ENCODE data around the gene COG5. TPM values are rescaled to one million over a fixed set of nuclear protein-coding genes. Genes with fewer than 3 reads are reported as not detected.

The COG5 gene
- total and polyA plus RNA-seq, 10 of the 15 experiments (the other 5 are each of a cell fraction or from before 2014, with no cell fraction given): 5.5 to 27.9 (median 15.6) TPM

GRCh38 chr7:107319724-107320228, 243.9 kb downstream of the COG5 start:
- ChIA-PET POLR2A (no interaction called here), SMC1A (ENCODE audit: uncharacterized antibody, unreplicated experiment) (no interaction called here), CTCF (no interaction called here), RAD21 (ENCODE audit: unreplicated experiment) (no interaction called here)
- H3K36me3 ChIP-seq (ENCODE audit: control insufficient read depth in 2 of 2, insufficient read depth in 2 of 2, low read length in 1 of 2): no peaks in the 10 kb centered on the region
- H3K4me2 ChIP-seq (ENCODE audit: control insufficient read depth, insufficient read depth): no peak overlapping the region
- no peaks in the 10 kb centered on the region for H4K20me1 ChIP-seq (ENCODE audit: control insufficient read depth, insufficient read depth)
- no peaks in the 10 kb centered on the region for H3K27me3 ChIP-seq (replicated peaks in 1 of 2; ENCODE audit: control insufficient read depth in 2 of 2, insufficient read depth in 2 of 2, low read length in 1 of 2)
- no peak overlapping the region for H3K9ac ChIP-seq (ENCODE audit: control insufficient read depth, insufficient read depth, low read length)
- no TSS peak for BruUV-seq (replicated peaks)
- H3K9me3 ChIP-seq (replicated peaks; ENCODE audit: control insufficient read depth, insufficient read depth, low read length): no peaks in the 10 kb centered on the region
- 100% methylated on average over 2 of the region's 2 CpGs for WGBS (ENCODE audit: insufficient coverage, insufficient replicate concordance, low lambda C conversion rate, missing lambda C conversion rate)
- intact Hi-C loops (cut with micrococcal nuclease; ENCODE audit: unreplicated experiment) (no loop called here), in situ Hi-C loops (cut with MboI) (no loop called here)
- DNase-seq (ENCODE audit: low read depth, low spot score) (no peak), FAIRE-seq (no peak), ATAC-seq (no peak)
- H3K4me3 ChIP-seq: no peak overlapping the region
- no peak overlapping the region for H3K27ac ChIP-seq (ENCODE audit: control insufficient read depth, insufficient read depth)
- H2AFZ ChIP-seq (ENCODE audit: control insufficient read depth, low read depth, low read length): no peak overlapping the region
- no peak for TF ChIP-seq ZNF207 (IDR thresholded peaks at IDR 0.05; ENCODE audit: borderline replicate concordance)
- TF ChIP-seq NR2C1 (IDR thresholded peaks at IDR 0.05): no peak
- no peak for TF ChIP-seq ZNF274 (IDR thresholded peaks at IDR 0.05; ENCODE audit: insufficient read depth, insufficient read length)
- TF ChIP-seq PRDM15 (CRISPR knock-in tag; IDR thresholded peaks at IDR 0.05): no peak
- no peak for TF ChIP-seq NR2C2 (IDR thresholded peaks at IDR 0.05; ENCODE audit: borderline replicate concordance, control insufficient read depth, insufficient read length, low read depth)
- H3K79me2 ChIP-seq (ENCODE audit: control insufficient read depth, insufficient read depth, low read length): no peaks in the 10 kb centered on the region
- no peaks in the 10 kb centered on the region for H3K4me1 ChIP-seq (ENCODE audit: control insufficient read depth, insufficient read depth, low read length)
